GM12892 (cell line): ENCODE data around the gene LRRC4B.

Experiments
- POLR2A ChIP-seq: IDR thresholded peaks from 2 replicates; pipeline ENCODE4 v1.6.1; 2011; ENCODE audit warnings: low read depth, low read length, control low read depth
- POLR2AphosphoS5 ChIP-seq: IDR thresholded peaks from 2 replicates; pipeline ENCODE4 v1.6.1; 2011; ENCODE audit warnings: low read depth, low read length, control low read depth

DNA sequence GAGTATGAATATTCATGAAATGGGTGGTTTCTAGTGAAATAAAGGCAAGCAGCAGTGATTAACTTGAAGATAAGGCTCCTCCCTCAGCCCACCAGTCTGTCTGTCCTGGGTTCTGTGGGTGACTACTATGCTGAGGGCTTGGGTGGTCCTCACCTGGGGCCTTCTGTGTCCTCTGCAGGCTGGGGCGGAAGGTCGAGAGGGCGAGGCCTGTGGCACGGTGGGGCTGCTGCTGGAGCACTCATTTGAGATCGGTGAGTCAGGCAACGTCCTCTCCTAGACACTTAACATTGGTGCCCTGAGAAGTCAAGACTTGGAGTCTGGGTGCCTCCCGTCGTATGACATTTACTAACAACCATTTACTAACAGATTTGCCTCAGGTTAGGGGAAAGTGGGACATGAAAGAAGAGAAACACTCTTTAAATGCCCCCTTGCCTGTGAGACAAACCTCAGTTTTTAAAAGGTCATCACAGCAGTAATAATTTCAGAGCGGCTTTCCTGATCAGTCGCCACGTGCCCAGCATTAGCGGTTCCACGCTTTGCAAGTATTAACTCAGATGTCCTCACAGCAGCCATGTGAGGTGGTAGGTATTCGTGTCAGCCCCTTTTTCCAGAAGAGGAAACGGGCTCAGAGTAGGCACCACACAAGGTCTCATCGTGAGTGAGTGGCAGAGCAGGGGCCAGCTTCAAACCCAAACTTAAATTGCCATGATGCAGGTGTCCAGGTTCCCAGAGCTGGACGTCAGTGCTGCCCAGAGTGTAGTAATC lies 90.3 kb downstream of the LRRC4B start:
- TF ChIP-seq POLR2A, result no peak
- TF ChIP-seq POLR2AphosphoS5, result no peak
